Measurements from ENCODE around the gene MLYCD. TPM values are rescaled to one million over a fixed set of nuclear protein-coding genes. Genes with fewer than 3 reads are reported as not detected.
A peak's percentile ranks its signal among the peaks of the same experiment; 100 is the strongest.

The MLYCD gene
- total and polyA plus RNA-seq, 7 donors, result 1.8 to 16.3 (median 9.3) TPM

DNA sequence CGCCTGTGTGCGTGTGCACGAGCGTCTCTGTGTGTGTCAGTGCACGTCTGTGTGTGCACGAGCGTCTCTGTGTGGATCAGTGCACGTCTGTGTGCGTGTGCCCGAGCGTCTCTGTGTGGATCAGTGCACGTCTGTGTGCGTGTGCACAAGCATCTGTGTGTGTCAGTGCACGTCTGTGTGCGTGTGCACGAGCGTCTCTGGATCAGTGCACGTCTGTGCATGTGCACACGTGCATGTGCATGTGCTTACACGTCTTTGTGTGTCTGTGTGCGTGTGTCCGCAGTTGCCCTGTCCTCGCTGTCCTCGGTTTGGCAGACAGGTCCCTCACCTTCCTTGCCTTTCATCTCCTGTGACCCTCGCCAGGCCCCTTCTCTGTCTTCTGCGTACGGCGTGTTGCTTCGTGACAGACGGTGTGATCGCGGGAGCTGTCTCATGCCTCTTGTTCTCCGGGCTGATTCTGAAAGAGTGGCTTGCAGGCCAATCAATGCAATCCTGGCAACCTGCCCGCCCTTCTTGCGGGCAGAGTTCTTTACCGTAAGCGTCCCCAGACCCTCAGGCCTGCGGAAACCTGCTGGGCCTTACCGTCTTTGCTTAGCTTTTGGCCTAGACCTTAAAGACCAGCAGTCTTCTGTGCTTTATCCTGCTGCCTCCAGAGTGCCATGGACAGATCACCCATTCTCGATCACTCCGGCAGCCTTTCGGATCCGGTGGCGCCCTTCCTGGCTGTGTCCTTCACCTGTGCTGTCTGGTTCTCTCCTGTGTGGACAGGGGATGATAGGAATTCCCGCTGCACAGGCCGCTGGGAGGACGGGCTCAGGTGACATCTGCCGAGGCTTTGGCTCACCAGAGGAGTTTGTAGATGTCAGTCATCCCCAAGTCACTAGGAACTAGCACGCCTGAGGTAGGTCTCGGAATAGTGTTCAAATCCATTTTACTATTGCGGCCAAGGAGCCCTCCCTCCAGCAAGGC lies 18.5 kb downstream of the MLYCD start:
- peaks cover 53 to 77% (median 62%) of the 10 kb centered on the region in 4 donors for H3K36me3 ChIP-seq
- no peaks in the 10 kb centered on the region for H3K9me3 ChIP-seq
- intact Hi-C loops (cut with DNase I), result no loop called here
- H3K27ac ChIP-seq, result no peak overlapping the region
- 97% methylated on average over 51 of the region's 51 CpGs for WGBS, 2 donors
- H3K4me3 ChIP-seq, result no peak overlapping the region
- peak; percentile 66 for DNase-seq
- no peaks in the 10 kb centered on the region for H3K27me3 ChIP-seq
- H3K4me1 ChIP-seq, result no peaks in the 10 kb centered on the region
- TF ChIP-seq POLR2A (IDR thresholded peaks at IDR 0.05), result no peak
- TF ChIP-seq POLR2AphosphoS5 (IDR thresholded peaks at IDR 0.05), result no peak
- TF ChIP-seq, protein P1, sequence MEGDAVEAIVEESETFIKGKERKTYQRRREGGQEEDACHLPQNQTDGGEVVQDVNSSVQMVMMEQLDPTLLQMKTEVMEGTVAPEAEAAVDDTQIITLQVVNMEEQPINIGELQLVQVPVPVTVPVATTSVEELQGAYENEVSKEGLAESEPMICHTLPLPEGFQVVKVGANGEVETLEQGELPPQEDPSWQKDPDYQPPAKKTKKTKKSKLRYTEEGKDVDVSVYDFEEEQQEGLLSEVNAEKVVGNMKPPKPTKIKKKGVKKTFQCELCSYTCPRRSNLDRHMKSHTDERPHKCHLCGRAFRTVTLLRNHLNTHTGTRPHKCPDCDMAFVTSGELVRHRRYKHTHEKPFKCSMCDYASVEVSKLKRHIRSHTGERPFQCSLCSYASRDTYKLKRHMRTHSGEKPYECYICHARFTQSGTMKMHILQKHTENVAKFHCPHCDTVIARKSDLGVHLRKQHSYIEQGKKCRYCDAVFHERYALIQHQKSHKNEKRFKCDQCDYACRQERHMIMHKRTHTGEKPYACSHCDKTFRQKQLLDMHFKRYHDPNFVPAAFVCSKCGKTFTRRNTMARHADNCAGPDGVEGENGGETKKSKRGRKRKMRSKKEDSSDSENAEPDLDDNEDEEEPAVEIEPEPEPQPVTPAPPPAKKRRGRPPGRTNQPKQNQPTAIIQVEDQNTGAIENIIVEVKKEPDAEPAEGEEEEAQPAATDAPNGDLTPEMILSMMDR (IDR thresholded peaks at IDR 0.05), result no peak
- TF ChIP-seq EP300 (IDR thresholded peaks at IDR 0.05), result no peak

DNA sequence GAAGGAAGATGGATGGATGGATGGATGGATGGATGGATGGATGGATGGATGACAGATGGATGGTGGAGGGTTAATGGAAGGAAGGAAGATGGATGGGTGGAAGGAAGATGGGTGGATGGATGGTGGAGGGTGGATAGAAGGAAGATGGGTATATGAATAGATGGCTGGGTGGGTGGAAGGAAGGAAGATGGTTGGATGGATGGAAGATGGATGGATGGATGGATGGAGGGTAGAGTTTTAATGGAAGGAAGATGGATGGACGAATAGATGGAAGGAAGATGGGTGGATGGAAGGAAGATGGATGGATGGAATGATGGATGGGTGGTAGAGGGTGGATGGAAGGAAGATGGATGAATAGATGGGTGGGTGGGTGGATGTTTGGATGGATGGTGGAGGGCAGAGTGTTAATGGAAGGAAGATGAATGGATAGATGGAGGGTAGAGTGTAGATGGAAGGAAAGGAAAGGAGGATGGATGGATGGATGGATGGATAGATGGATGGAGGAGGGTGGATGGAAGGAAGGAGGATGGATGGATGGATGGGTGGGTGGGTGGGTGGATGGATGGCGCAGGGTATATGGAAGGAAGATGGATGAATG lies 22.1 kb downstream of the MLYCD start:
- H3K27ac ChIP-seq, result no peak overlapping the region
- no peaks in the 10 kb centered on the region for H3K9me3 ChIP-seq
- intact Hi-C loops (cut with DNase I), result no loop called here
- WGBS, 2 donors, result 93% methylated on average over 2 of the region's 2 CpGs
- TF ChIP-seq POLR2AphosphoS5 (IDR thresholded peaks at IDR 0.05), result no peak
- TF ChIP-seq, protein P1 (IDR thresholded peaks at IDR 0.05), result no peak
- TF ChIP-seq EP300 (IDR thresholded peaks at IDR 0.05), result no peak
- no peak for TF ChIP-seq POLR2A (IDR thresholded peaks at IDR 0.05)
- DNase-seq, result no peak
- H3K4me1 ChIP-seq, result no peaks in the 10 kb centered on the region
- H3K36me3 ChIP-seq, result peaks cover 32 to 44% (median 37%) of the 10 kb centered on the region in 4 donors
- H3K27me3 ChIP-seq, result no peaks in the 10 kb centered on the region
- no peak overlapping the region for H3K4me3 ChIP-seq

DNA sequence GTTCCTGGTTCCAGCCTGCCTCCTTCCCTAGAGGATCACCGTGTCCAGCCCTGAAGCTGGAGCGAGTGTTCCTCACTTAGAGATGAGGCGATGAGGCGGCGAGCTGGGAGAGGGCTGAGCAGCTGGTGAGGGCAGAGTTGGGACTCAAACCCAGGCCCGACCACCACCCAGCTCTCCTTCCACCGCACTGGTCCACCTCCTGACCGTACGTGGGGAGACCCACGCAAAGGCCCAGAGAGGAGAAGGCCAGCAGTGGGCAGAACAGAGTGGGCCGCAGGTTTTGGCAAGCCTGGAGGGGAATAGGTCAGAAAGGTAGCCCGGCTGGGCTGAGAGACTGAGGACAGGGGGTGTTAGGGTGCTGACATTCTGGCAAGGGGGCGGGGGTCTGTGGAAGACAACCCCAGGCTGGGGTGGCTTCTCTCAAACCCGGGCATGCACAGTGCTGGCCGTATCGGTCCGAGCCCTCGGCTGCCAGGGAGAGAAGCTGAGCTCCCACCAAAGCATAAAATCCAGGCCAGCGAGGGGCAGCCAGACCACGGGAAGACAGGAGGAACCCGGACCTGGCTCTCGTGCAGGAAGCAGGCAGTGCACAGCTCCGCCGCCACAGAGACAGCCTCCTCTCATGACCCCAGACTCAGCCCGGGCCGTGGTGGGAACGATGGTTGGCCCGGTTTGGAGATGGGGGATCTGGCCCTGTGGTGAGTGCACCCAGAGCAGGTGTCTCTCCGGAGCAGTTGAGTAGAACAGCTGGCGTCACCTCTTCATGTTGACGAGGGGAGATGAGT lies 24.9 kb downstream of the MLYCD start:
- peaks cover 15 to 22% (median 18%) of the 10 kb centered on the region in 4 donors for H3K36me3 ChIP-seq
- H3K4me3 ChIP-seq, result no peak overlapping the region
- 94 to 95% methylated on average over 31 of the region's 31 CpGs for WGBS, 2 donors
- no peaks in the 10 kb centered on the region for H3K9me3 ChIP-seq
- no peak overlapping the region for H3K27ac ChIP-seq
- intact Hi-C loops (cut with DNase I), result no loop called here
- peaks cover 0 to 8% (median 3%) of the 10 kb centered on the region in 4 donors for H3K4me1 ChIP-seq
- TF ChIP-seq, protein P1 (IDR thresholded peaks at IDR 0.05), result no peak
- no peak for TF ChIP-seq POLR2A (IDR thresholded peaks at IDR 0.05)
- no peak for TF ChIP-seq EP300 (IDR thresholded peaks at IDR 0.05)
- no peak for TF ChIP-seq POLR2AphosphoS5 (IDR thresholded peaks at IDR 0.05)
- H3K27me3 ChIP-seq, result no peaks in the 10 kb centered on the region
- no peak for DNase-seq

DNA sequence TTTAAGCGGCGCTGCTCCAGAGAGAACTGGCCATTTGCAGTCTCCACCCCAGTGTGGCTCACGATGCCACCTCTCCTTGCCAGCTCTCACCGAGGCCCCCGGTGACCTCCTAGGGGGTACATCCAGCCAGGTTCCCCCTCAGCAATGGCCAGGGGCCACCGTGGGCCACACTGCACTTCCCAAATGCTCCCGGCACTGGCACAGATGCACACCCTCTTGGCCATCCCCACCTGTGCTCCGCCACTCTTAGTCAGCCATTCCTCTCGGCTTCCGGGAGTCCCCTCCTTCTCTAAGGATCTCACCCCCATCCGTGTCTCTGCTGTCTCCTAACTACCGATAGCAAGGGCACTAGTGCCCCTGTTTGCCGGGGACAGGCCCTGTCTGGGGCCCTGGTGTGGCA lies 25.8 kb downstream of the MLYCD start:
- intact Hi-C loops (cut with DNase I), result no loop called here
- 89 to 92% methylated on average over 13 of the region's 13 CpGs for WGBS, 2 donors
- Histone ChIP-seq H3K27me3 (no peaks in the 10 kb centered on the region), H3K4me3 (no peak overlapping the region), H3K9me3 (no peaks in the 10 kb centered on the region), H3K36me3 (peaks cover 7 to 13% (median 9%) of the 10 kb centered on the region in 4 donors), H3K4me1 (peaks cover 0 to 8% (median 3%) of the 10 kb centered on the region in 4 donors), H3K27ac (no peak overlapping the region)
- TF ChIP-seq, protein P1 (IDR thresholded peaks at IDR 0.05), result no peak
- no peak for TF ChIP-seq EP300 (IDR thresholded peaks at IDR 0.05)
- TF ChIP-seq POLR2A (IDR thresholded peaks at IDR 0.05), result no peak
- no peak for DNase-seq
